SK-N-SH treated with all-trans-retinoic acid at 6 μM for 48 hours (cell line): ENCODE data around the gene RBMS1.

Experiments used
- PATZ1 ChIP-seq: fragments of 250-450 bp; sonication (Bioruptor Pico); IDR thresholded peaks from 2 replicates; pipeline ENCODE4 v1.8.0; 2020; ENCODE audit warnings: mild to moderate bottlenecking, moderate library complexity, borderline replicate concordance
- TSHZ2 ChIP-seq: fragments of 250-450 bp; sonication (Bioruptor Pico); IDR thresholded peaks from 2 replicates; pipeline ENCODE4 v1.5.0; 2020; ENCODE audit warnings: mild to moderate bottlenecking, moderate library complexity

- TF ChIP-seq PATZ1 (CRISPR knock-in tag) (no peak), TSHZ2 (CRISPR knock-in tag) (no peak)
Measured at GRCh38 chr2:160472839-160473251, 20.8 kb downstream of the RBMS1 start.
